Uterus (tissue), 2 donors: ENCODE data around the gene GPR108.

Experiments
- POLR2A ChIP-seq, 2 donors: fragments of 450-650 bp; IDR thresholded peaks; one replicate each; pipeline ENCODE4 v1.6.1; 2016; ENCODE audit warnings: antibody characterized with exemption in 2 of 2, mild to moderate bottlenecking in 1 of 2, moderate library complexity in 1 of 2
- TF ChIP-seq, protein P1 (sequence below), 4 experiments: fragments of 200-600 bp in 2 of 4; fragments of 450-650 bp in 2 of 4; sonication (generic) in 2 of 4; IDR thresholded peaks; one replicate each; pipeline ENCODE4 v1.5.1; 2016 to 2019; ENCODE audit warnings: antibody characterized with exemption in 4 of 4, mild to moderate bottlenecking in 2 of 4, moderate library complexity in 1 of 4

DNA sequence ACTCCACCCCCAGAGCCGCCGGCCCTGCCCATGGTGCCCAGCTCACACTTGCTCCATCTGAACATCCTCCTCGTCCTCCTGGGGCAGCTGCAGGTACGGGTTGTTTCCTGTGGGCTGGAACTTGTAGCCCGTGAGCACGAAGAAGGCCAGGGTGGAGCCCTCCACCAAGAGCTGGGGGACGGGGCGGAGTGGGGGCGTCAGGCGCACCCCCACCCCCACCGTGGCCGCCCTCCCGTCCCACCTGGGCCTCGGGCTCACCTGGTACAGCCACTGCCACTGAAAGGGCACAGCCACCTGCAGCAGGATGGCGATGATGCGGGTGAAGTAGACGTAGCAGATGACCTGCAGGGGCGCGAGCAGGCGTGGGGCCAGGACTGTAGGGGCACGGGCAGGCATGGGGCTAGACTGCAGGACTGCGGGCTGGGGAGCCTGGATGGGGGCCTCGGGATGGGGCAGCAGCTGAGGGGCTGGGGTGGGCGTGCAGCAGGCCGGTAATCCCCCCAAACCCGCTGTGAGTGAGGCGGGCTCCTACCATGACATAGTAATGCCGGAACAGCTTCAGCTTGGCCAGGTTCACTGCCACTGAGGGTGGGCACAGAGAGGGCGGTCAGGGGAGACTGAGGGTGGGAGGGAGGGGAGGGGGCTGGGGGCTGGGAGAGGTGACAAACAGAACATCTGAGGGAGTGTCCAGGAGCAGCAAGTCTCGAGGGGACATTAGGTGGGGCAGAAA is 6.3 kb downstream of the GPR108 start:
- TF ChIP-seq POLR2A (IDR thresholded peaks at IDR 0.05) = no peak
- TF ChIP-seq, protein P1, sequence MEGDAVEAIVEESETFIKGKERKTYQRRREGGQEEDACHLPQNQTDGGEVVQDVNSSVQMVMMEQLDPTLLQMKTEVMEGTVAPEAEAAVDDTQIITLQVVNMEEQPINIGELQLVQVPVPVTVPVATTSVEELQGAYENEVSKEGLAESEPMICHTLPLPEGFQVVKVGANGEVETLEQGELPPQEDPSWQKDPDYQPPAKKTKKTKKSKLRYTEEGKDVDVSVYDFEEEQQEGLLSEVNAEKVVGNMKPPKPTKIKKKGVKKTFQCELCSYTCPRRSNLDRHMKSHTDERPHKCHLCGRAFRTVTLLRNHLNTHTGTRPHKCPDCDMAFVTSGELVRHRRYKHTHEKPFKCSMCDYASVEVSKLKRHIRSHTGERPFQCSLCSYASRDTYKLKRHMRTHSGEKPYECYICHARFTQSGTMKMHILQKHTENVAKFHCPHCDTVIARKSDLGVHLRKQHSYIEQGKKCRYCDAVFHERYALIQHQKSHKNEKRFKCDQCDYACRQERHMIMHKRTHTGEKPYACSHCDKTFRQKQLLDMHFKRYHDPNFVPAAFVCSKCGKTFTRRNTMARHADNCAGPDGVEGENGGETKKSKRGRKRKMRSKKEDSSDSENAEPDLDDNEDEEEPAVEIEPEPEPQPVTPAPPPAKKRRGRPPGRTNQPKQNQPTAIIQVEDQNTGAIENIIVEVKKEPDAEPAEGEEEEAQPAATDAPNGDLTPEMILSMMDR (IDR thresholded peaks at IDR 0.05) = no peak
